NCI-H82 (cell line): Measurements from ENCODE around the gene SAMD7.

Experiments used
- DNase-seq: peaks from one replicate; lab custom pipeline; 2025; lab: John Stamatoyannopoulos, UW

The SAMD7 gene

GRCh38 chr3:169913323-169913722 is 2.0 kb downstream of the SAMD7 start:
- peak; percentile 85 for DNase-seq

- peak; percentile 18 for DNase-seq
Observed at GRCh38 chr3:169914321-169914720, 2.9 kb downstream of the SAMD7 start.

DNA sequence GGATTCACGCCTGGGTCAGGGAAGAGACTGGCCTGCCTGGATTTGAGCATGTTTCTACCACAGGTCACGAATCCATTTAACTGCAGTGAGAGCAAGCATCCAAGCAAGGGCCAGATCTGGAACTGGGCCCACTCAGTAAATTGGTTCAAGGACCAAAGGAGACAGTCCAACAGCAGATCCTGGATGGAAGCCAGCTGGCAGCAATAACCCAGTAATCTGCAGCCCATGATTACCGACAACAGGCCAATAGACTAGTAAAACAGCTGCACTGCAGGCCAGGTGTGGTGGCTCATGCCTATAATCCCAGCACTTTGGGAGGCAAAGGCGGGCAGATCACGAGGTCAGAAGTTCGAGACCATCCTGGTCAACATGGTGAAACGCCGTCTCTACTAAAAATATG is 11.8 kb downstream of the SAMD7 start:
- DNase-seq = peak; percentile 30

DNA sequence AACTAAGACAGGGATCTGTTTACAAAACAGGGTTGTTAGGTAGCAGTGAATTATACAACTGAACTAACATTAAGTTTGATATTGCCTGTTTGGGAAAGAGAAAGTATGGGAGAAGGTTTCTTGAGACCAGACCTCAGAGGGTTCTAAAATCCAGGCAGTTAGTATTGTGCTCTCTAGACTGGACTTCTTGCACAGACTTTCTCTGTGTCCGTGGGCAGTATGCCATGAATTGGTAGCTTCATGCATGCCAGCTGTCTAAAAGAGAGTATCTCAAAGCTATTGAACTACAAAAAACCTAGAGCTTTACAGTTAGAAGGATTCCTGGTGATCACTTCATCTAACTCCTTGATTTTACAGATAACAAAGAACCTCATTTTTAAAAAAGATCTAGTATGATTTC is 12.5 kb downstream of the SAMD7 start:
- DNase-seq = no peak

DNA sequence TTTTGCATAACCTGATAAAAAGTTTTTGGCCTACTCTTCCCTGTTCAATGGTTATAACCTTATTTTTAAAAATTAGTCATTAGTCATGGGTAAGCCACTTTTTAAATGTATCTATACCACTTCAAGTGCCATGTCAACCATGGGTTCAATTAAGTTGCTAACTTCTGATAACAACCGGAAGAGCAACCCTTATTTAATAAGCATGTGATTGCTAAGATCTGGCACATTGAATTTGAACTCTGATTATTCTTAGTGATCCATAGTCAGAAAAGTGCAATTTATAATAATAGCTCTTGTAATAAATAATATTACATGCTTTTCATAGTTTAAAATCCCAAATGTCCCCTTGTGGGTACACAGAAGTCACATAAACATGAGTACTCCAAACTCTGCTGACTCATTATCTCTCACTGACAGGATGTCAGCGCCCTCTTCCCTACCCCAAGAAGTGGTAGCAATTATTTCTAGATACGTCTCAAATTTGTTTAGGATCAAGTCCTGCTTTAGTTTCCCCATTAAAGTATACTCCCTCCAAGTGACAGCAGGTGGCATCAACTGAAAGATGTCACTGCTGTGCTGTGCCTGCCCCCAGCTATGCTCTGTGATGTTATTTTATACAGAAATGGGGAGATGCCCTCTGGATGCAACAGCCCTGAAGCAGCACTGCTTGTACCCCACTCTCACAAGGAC is 18.6 kb downstream of the SAMD7 start:
- DNase-seq = no peak

DNA sequence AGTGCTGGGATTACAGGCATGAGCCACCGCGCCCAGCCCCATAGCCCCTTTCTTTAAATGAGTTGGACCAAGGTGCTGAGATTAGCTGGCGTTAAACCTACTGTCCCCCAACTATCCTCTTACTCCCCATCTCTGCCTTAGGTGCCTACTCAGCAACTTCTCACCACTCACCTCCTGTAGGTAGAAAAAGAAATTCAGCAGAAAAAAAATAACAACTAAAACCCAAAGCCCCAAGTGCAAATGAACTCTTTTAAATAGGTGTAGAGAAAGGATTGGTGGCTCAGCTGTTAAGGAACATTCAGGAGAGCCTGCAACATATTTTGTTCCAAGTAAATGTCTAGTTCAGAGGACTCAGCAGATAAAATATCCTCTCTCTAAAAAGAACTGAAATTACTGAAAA is 19.5 kb downstream of the SAMD7 start:
- no peak for DNase-seq

GRCh38 chr3:169931747-169932520 is 20.6 kb downstream of the SAMD7 start:
- no peak for DNase-seq

- no peak for DNase-seq
Observed at GRCh38 chr3:169939320-169939719, 27.9 kb downstream of the SAMD7 start.

GRCh38 chr3:169939751-169940150 is 28.4 kb downstream of the SAMD7 start:
- no peak for DNase-seq

DNA sequence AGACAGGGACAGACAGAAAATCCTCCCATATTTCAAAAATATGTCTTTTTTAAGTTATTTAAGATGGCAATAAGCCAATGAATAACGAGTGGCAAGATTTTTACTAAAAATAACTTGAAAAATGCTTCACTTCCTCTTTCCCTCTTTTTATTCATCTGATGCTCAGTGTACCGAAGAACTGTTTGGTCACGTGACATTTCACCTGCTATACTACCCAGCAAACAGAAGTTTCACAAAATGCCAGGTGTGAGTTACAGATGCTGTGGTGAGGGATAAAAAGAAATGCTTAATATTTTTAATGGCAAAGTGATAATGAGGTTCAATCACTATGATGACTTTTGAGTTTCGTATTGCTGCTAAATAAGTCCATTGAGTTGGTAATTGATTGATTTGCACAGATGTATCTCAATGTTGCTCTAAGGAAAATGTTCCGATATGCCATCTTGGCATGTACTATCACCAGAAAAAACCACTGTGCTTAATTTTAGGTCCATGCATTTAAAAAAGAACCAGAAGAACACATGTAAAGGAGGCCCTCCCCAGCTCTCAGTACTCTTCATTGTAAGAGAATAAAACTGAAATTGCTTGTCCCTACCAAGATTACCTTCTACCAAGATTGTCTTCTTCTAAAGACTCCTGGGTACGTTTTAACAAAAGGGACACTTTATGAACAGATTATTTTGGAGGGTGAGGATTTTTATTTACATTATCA is 29.3 kb downstream of the SAMD7 start:
- DNase-seq = no peak

GRCh38 chr3:169945313-169945712 is 33.9 kb downstream of the SAMD7 start:
- DNase-seq = no peak

GRCh38 chr3:169946336-169946735 is 35.0 kb downstream of the SAMD7 start:
- DNase-seq = no peak

DNA sequence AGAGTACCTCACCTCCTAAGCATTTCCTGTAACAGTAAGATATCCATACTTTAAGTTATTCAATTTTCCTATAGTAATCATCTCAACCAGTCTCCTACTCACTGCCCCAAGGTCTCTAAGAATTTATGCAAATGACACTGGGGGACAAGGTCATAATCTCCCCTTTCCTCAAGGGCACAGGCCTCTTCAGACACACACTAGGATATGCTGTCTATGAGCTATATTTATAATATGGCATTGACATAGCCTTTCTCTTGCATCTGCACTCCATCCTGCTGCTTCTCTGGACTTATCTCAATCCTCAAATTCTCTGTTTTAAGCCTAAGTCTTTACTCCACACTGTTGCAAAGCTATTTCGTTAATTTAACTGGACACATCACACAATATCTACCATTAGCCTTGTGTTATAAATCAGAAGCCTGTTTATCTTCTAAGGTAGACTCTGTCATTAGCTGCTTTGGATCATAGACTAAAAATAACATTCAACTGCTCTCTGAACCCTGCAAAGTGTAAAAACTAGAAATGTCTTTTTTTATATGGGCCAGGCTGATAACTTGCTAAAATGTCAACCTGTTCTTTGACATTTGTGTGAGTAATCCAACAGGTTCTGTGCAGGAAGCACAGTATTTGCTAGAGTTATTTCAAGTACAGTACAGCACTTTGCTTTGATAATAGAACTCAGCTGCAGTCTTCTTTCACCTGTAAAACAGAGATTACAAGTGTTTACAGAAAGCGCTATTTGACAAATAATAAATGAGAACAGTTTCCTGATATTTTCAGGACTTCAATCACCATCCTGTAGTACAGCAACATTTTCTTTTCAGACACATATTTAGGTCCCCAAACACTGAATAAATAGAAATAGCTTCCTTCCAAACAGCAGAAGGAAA is 37.4 kb downstream of the SAMD7 start:
- no peak for DNase-seq

- no peak for DNase-seq
Observed at GRCh38 chr3:169952045-169952444, 40.7 kb downstream of the SAMD7 start.

- DNase-seq = no peak
Observed at GRCh38 chr3:169953462-169954141, 42.2 kb downstream of the SAMD7 start.

DNA sequence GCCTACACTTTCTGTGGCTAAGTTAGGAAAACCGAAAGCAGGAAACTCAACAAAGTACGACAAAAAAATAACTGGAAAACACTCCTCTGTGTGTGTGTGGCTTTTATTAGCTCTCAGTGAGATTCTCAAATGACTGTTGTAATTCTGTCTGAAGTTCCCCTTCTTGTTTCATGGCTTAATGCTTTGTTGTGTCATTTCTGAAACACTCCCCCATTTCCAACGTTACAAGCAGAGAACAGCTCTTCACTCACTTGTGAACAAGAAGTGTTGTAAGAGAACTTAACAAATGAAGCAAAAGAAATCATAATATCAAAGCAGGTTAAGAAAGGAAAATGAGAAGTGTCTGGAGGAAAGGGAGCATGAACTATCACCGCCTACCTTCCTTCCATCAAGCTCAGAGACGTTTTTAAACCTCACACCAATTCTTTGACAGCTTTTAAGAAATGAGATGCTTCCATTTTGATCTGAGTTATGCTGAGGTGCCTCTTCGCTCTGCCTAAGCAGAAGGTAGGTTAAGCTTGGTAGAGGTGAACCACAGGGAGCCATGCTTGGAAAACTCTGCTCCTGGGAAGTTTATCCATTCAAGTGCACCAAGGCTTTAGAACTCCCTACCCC is 42.9 kb downstream of the SAMD7 start:
- no peak for DNase-seq

- DNase-seq = no peak
Observed at GRCh38 chr3:169955406-169955805, 44.0 kb downstream of the SAMD7 start.

DNA sequence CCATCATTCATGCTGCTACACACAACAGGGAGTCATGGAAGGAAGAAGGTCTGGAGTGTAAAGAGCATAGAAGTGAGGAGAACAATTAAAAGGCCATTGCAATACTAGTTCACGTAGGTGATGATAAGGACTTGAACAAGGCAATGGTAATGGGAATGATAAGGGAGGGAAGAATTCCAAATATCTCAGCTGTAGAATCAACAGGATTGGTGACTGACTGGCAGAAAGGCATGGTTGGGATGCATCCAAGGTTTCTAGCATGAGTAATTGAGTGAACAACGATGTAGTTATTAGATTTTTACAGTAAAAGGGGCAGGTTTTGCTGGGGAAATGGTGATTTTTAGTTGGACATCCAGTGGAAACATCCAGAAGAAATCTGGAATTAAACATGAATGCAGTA is 52.8 kb downstream of the SAMD7 start:
- no peak for DNase-seq

- peak; percentile 85 for DNase-seq
Observed at GRCh38 chr3:169965562-169966427, 54.4 kb downstream of the SAMD7 start.

DNA sequence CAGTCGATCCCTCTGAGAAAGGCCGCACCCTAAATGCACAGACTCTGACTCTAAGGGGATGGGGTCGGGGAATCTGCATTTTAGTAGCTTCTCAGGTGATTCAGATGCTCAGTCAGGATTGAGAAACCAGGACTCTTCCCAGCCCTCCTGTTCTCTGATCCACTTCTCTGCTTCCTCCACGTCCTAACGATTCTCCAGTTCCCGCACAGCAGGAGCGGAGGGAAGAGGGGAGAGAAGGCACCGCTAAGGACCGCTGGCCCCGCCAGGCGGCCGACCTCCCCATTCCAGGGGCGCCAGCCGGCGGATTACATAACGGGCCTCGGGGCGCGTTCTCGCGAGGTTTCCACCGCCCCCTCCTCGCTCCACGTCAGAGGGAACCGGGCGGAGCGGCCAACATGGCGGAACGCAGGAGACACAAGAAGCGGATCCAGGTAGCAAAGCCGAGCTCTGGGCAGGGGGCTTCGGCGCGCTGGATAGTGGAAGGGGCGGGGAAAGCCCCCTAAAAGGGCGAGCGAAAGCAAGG is 55.1 kb downstream of the SAMD7 start, which contains the start of gene SEC62:
SEC62 (plus strand) TSS at position 380 of the 523 bp plus-strand sequence; CDS start at position 396, 16 bp downstream.
- DNase-seq = peak; percentile 98
